Anterior cingulate cortex (tissue), 58 donors: ENCODE data around the gene MSH5.
"Not testable (repeated sequence)": the region's sequence is repeated elsewhere in the genome, so short reads cannot be mapped to it uniquely, and the experiment has no call there.

ENCODE experiments used
- DNase-seq, 58 donors: peaks; one replicate each; lab custom pipeline; 2025; lab: John Stamatoyannopoulos, UW

The MSH5 gene

DNA sequence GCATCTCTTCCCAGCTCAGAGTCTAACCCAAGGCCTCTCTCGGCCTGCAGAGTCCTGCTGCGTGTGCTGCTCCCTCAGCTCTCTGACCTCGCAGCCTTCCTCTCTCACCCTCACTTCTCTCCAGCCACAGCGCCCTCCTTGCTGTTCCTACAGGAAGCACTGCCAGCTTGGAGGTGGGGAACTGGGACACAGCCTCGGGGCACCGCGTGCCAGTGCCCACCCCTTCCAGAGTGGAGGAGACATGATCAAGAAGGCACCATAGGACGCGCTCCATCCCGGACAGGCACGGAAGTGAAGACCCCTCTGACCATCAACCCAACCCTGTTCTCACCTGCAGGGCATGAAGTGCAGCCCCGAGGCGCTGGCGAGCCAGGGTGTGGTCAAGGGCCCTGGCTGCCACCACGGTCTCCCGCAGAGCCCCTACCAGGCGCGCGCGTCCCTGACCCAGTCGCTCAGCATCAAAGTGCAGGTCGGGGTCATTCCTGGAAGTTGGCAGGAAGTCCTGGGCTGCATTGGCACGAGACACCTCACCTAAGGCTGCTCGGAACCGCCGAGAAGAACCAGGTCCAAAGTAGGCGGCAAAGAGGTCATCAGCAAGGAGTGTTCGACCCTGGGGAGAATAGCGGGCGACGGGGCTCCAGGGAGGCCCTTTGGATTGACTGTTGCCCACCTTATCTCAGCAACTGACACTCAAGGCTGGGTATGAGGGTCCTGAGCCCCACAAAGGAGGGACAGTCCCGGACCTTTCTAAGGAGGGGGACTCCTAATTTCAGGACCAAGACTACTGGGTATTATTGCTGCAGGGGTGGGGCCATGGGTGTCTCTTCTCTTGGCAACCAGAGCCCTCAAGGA, 36.1 kb downstream of the MSH5 start:
- DNase-seq = no peak

DNA sequence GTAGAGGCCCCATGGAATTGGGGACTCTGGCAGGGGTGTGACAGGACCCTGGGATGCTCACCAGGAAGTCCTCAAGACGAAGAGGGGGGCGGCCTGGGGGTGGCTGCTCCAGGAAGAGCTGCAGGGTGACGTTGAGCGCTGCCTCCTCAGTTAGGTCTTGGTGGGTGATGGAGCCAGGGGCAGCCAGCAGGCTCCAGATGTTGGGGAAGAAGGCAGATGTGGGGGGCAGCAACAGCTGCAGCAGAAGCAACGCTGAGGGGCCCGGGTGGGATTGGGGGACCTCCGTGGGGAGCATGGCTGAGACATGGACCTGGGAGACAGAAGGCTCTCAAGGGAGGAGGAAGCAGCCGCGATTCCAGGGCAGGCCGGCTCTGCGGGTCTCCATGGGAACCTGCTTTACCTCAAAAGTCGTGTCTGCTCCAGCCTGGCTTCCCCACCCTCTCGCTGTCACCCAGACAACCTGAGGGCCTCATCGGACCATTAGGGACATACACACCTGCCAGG, 36.7 kb downstream of the MSH5 start:
- DNase-seq = peak in 15 of 58 donors; percentile 6 to 82 (median 30)

DNA sequence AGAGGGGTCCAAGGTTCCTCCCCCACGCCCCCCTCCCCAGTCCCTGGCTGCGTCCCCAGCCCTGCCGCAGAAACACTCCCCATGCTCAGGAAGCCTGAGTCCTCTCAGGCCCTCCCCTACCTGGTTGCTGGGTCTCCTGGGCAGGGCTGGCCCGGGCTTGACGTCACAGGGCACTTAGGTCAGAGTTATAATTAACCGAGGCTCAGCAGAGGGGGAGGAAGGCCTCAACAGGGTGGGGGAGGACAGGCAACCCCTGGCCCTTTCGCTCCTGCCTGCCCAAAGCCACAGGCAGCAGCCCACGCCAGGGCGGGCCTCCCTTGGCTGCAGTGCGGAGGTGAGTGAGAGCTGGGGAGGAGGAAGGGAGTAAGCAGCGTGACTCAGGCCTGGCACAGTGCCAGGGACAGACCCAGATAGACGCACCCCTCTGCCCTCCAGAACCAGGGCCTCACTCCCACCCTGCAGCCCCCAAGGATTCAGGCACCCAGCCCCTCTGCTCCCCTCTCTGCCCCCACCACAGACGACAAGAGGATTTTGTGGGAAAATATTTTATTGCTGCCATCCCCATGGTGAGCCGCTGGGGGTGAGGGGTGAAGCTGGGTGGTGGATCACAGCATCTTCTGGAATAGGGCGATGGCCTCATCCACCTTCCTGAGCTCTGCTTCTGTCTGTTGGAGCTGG, 37.3 kb downstream of the MSH5 start, which contains the start of gene VWA7:
Gene VWA7 (minus strand): TSS at position 340 of the 678 bp plus-strand sequence. CDS start 549 bp downstream, outside the sequence.
- peak in 11 of 58 donors; percentile 17 to 82 (median 43) for DNase-seq

DNA sequence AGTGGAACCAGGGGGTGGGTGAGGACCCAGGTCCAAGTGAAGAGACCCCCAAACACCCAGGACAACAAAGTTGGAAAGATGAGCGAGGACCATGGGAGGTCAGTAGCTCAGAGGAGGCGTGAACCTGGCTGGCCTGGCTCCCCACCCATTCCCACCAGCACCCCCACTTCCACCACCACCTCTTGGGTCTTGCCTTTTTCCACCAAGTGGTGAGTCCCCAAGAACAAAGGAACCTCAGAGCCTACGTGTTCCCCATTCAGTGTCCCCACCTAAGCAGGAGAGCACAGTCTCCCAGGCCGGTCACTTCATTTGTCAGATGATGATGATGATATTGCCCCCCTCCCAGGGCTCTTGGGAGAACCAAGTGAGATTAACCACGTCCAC, 37.9 kb downstream of the MSH5 start:
- no peak for DNase-seq

DNA sequence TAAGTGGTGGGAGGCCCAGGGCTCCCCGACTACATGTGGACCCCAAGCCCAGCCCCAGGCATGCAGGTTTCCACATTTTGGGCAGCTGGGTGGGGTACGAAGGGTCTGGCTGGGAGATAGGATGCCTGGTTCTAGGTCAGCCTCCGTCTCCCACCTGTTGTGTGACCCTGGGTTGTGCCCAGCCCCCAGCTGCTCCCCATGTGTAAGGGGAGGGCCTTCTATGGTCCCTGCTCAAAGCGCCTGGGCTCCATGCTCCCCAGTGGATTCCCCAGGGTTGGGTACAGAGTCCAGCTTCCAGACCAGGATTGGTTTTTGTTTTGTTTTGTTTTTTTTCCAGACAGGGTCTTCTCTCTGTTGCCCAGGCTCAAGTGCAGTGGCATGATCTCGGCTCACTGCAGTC, 38.4 kb downstream of the MSH5 start:
- no peak for DNase-seq

DNA sequence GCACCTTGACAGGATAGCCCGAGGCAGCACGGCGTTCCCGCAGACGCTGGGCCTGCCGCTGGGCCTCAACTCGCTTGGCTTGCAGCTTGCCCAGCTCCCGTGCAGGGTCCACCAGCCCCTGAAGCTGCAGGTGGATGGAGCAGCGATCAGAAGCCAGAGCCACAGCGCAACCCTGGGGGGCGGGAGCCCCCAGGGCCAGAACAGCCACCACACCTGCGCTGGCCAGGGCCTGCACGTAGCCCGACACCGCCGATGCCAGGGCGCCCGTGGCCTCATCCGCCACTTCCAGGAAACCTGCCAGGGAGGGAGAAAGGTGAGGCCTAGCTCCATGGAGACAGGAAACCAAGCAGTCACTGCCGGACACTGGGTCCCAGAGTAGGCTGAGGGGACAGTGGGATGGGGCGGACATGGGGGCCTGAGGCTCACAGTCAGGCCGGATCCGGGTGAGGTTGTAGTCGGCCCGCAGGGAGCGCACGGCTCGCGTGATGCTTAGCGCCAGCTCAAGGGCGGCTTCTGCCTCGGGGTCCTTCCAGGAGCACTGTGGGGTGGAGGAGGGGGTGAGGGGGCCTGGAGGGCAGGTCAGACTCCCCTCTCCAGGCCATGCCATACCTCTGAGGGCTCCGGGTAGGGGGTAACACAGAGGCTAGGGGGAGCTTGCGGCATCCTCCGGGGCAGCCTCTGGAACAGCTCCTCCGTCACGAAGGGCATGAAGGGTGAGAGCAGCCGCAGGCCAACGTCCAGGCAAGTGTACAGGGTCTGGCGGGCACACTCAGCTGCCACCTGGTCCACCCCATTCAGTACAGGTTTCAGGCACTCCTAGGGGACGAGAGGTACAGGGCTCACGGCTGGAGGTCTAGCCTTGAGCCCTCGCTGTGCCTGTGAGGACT, 39.4 kb downstream of the MSH5 start:
- DNase-seq = no peak

DNA sequence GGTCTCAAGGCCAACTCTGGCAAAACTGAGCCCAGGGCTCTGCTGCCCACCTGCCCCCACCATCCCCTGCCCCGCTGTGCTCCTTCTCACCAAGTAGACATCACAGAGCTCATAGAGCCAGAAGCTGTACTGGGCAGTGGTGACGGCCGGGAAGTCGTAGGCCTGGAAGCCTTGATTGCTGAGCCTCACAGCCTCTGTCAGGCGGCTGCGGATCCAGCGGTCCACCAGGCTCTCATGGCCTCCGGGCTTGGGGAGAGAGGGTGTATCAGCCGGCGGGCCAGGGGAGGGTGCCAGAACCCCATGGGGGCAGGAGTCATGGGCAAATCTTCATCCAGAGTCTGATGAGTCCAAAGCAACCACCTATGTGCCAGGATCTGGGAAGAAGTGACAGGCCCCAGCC, 40.1 kb downstream of the MSH5 start:
- DNase-seq = no peak

DNA sequence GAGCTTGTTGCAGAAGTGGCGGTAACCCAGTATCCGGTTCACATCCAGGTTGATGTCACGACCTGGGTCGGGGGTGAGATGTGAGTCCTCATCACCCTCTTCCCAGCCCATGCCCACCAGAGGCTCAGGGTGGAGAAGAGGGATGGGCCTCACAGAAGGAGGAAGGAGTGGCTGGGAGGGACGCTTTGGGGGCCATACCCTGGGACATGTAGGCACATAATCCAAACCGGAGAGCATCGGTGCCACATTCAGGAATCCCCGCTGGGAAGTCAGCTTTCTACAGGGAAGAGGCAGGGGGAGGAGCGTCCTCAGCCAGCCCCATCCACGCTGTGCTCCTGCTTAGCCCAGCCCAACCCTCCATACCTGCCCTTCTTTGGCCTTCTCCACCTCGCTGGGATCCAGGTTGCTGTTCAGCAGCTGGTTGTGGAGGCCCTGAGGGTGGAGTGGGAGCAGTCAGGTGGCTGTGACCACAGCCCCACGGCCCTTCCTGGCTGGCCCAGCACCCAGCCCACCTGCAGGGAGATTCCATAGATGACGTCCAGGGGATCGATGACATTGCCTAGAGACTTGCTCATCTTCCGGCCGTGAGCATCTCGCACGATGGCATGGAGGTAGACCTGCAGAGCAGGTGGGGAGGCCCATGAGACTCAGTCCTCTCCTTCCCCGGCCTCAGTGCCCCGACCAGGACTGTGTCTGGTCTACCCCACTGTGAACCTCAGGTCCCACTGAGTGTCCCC, 40.9 kb downstream of the MSH5 start:
- DNase-seq = no peak

DNA sequence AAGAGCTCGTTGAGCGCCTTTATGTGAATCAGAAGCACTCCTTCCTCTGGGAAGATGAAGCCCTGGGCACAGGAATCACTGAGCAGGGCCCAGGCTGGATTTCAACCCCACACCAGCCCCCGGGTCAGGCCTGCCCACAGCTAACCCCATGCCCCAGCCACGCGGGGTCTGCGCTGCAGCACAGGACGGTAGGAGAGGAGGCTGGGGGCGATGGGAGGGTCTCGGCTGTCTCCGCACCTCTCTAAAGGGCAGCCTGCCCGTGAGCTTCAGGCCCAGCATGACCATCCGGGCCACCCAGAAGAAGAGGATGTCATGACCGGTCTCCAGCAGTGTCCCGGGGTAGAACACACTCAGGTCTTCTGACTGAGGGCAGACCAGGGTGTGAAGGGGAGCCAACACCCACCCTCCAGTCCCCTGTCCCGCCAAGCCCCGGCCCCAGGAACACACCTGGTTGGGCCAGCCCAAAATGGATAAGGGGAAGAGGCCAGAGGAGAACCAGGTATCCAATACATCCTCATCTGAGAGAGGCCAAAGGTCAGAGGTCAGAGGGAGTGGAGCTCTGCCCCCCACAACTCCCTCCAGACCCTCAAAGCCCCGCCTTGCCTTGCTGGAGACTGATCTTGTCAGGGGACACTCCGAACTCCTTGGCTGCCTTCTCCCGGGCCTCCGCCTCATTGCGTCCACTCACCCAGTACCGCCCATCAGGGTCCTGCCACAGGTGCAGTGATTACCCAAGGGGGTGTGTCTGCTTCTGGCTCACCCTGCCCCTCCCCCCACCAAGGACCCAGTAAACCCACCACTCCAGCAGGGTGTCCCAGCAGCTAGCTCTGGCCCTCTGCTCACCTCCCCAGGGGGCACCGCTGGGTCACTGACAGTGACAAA, 41.7 kb downstream of the MSH5 start:
- no peak for DNase-seq

DNA sequence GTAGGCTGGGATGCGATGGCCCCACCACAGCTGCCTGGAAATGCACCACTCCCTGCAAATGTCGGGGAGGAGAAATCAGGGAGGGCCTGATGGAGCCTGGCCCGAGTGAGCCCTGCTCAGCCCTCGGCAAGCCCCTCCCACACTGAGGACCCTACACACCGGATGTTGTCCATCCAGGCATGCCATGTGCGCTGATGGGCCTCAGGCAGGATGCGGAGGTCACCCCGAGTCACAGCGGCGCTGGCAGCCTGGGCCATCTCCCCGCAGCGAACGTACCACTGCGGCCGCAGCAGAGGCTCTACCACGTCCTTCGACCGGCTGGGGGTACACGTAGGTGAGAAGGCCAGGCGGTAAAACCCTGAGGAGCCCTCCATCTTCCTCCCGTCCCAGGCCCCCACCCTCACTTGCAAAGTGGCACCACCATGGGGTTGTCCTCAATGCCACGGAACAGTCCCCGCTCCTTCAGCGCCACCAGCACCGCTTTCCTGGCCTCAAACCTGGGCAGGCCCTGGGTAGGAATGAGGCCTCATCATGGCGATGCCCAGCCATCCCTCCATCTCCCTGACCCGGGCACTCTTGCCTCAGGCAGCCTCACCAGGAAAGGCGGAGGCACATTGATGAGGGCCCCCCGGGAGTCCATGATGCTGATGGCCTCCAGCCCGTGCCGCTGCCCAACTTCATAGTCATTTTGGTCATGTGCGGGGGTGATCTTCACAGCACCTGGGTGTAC, 42.5 kb downstream of the MSH5 start:
- no peak for DNase-seq

DNA sequence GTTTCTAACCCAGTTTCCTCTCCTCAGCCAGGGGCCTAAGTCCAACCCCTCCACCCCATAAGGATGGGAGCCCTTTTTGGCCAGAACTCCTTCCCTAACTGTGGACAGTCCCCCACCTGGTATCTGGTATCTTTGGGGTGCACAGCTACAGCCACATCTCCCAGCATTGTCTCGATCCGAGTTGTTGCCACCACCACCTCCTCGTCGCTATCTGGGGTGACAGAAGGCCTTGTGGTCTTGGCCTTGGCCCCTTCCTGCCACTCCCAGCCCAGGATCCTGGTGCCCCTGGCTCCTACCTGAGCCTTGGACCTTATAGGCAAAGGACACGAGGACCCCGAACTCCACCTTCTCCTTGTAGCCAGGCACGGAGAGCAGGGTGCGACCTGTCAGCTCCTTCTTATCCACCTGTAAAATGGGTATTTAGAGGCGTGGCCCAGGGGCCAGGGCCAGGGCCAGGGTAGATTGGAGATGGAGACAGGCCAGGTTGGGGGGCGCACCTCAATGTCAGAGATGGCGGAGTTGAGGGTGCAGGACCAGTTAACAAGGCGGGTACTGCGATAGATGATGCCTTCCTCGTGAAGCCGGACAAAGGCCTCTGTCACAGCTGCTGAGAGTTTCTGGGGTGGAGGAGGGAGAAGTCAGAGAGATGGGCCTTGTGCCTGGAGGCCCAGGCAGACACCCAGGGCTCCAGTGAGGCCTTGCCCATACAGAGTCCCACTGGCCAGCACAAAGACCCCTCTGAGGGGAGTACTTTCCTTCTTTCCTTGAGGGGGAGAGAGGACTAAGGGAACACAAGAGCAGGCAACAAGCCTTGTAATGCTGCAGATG, 44.5 kb downstream of the MSH5 start:
- peak in 1 of 58 donors; percentile 15 for DNase-seq

DNA sequence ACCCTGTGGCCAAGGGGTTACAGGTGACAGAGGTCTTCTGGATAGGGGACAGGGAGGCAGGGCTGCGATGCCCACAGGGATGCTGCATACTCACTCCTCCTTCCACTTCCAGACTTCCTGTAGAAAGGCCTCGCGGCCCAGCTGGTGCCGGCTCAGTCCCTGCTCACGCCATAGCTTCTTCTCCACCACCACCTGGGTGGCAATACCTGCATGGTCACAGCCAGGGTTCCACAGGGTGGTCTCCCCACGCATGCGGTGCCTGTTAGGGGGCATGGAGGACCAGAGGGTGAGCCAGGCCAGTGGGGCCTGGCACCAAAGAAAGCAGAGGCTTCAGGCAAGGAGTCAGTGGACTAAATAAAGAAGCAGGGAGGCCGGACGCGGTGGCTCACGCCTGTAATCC, 45.7 kb downstream of the MSH5 start:
- no peak for DNase-seq

DNA sequence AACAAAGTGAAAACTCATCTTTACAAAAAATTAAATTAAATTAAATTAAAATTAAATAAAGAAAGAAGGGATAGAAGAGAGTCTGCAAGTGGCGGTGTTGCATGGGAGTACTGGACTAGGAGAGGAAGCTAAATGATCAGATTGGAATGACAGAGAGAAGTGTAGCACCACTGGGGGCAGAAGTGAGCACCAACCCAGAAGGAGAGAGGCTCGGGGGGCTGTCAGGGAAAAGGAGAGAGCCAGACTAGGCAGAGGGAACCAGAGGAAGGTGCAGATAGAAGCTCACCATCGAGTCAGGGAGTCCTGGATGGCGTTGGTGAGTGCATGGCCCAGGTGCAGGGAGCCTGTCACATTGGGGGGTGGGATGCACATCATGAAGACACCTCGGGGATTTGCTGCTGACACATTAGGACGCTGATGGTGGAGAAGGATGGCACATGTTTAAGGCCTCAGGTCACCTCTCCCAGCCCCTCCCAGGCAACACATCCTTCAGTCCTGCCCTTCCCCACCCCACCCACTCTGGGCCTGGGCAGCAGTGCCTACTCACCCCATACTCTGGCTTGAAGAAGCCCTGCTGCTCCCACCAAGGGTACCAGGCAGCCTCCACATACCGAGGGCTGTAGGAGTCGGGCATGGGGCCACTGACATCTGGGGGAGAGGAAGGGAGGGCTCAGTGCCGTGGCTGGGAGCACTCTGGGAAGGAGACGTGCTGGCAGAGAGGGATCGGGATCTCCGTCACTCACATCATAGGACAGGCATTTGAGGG, 51.7 kb downstream of the MSH5 start:
- DNase-seq = peak in 22 of 58 donors; percentile 5 to 61 (median 20)

DNA sequence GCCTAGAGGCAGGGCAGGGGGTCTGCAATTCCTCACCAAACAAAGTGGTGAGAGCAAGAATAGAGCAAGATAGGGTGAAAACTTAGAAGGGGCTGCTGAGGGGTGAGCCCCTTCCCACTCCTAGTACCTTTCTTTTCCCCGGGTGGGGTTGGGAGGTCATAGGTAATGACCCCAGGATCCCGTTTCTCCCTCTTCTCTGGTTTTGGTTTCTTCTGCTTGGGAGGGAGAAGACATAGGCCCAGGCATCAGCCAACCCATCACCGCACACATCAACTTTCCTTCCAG, 52.2 kb downstream of the MSH5 start:
- DNase-seq = no peak

DNA sequence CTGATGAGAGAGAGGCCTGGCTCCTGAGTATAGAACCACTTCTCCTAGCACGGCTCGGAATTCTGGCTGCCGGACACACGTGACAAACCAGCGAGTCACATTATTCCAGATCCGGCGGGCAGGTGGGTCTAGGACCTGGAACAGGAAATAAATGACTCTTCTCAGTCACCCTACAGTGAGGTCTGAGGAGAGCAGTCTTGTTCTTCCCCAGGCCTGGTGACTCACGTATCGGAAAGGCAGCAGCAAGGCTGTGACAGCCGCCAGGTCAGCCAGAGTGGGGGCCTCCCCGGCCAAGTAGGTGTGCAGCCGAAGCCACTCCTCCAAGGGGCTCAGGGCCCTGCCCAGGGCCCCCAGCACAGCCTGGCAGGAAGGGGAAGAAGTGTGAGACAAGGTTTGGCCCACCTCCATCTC, 53.0 kb downstream of the MSH5 start:
- no peak for DNase-seq

DNA sequence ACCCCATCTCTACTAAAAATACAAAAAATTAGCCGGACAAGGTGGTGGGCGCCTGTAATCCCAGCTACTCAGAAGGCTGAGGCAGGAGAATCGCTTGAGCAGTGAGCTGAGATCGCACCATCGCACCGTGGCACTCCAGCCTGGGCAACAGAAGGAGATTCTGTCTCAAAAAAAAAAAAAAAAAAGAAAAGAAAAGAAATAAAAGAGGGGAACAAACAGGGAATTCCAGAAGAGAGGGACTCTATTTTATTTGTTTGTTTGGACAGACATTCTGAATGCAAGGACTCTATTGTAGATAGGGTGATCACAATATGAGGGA, 54.1 kb downstream of the MSH5 start:
- DNase-seq = not testable (repeated sequence)

DNA sequence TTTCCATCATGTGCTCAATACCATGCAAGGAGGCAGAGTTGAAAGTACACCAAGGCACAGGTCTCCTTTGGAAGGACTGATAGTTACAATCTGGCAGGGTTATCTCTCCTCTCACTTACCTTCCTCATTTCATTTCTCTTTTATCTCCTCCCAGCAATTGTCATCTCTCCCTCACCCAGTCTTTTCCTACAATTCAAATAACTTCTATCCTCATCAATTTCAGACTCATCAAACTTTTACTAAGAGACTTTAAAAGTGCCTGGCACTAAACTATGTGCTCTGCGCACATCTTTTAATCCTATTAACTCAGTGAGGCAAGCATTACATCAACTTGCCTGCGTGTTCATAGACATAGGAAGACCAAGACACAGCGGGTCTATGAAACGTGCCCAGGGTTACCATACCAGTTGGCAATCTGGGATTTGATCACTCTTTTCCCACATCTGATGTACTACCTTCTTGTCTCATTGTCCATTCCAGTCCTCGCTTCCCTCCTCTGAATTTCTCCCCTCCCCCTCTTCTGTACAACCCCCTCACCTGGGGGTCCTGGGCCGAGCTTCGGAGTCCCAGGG, 54.6 kb downstream of the MSH5 start:
- peak in 1 of 58 donors; percentile 5 for DNase-seq
